Left ventricle myocardium inferior (tissue), 1 donor: ENCODE measurements around the gene TXNDC12. TPM values are rescaled to one million over a fixed set of nuclear protein-coding genes. Genes with fewer than 3 reads are reported as not detected.
A peak's percentile ranks its signal among the peaks of the same experiment; 100 is the strongest.
"Not testable (repeated sequence)": the region's sequence is repeated elsewhere in the genome, so short reads cannot be mapped to it uniquely, and the experiment has no call there.

ENCODE experiments used
- DNase-seq: peaks from one replicate; pipeline ENCODE4 v3.0.0-alpha.2; 2020
- H3K27ac ChIP-seq: fragments of 200-600 bp; replicated peaks from 2 replicates; pipeline ENCODE4 v1.8.0; 2021
- H3K27me3 ChIP-seq: fragments of 200-600 bp; 2 replicates; pipeline ENCODE4 v1.8.0; 2021; ENCODE audit warnings: low read depth
- H3K36me3 ChIP-seq: fragments of 200-600 bp; 2 replicates; pipeline ENCODE4 v1.8.0; 2021
- H3K4me1 ChIP-seq: fragments of 200-600 bp; 2 replicates; pipeline ENCODE4 v1.8.0; 2021
- H3K4me3 ChIP-seq: fragments of 200-600 bp; 2 replicates; pipeline ENCODE4 v1.8.0; 2021; ENCODE audit warnings: mild to moderate bottlenecking, moderate library complexity
- H3K9me3 ChIP-seq: fragments of 200-600 bp; replicated peaks from 2 replicates; pipeline ENCODE4 v1.8.0; 2021
- CTCF ChIP-seq: fragments of 200-600 bp; IDR thresholded peaks from 2 replicates; pipeline ENCODE4 v1.8.0; 2021; ENCODE audit warnings: antibody characterized with exemption, mild to moderate bottlenecking, borderline replicate concordance
- intact Hi-C: fragments of 100-400 bp; cut with micrococcal nuclease; formaldehyde crosslinking; loops from one replicate; pipeline ENCODE4 v1.11.0; 2022
- long read RNA-seq: library from polyadenylated mRNA; unstranded; transcript quantifications from one replicate; pipeline ENCODE4 v2.0.0, GENCODE V29; 2021
- total RNA-seq: library from RNA; stranded (reverse); fragmentation: NEBNext Ultra II Directional; extraction: Animal tissue kit (Norgen Biotek cat#: 25700); gene quantifications from one replicate; pipeline ENCODE4 v1.2.1, GENCODE V29; 2021
- donor health status: DM: no; HTN: yes; CAD: no; lungs with severe emphysema.

TXNDC12 gene
- 25.7 TPM for total RNA-seq
- long read RNA-seq, transcript TXNDC12-201 (7 exons, 2,396 nt) = major isoform, 23 of 25 reads
- long read RNA-seq, partial matches to known transcripts = 1 of 25 reads
- long read RNA-seq, other reads (novel, unspliced or antisense) = 1 of 25 reads

GRCh38 chr1:52055066-52055865 is at the start of gene TXNDC12:
TXNDC12 (minus strand) TSS chr1:52055191; CDS start chr1:52055096, 95 bp downstream.
- H3K4me1 ChIP-seq = peaks cover 70% of the 10 kb centered on the region
- peak within 1 kb of the TSS; percentile 89 for H3K27ac ChIP-seq
- DNase-seq = peak; percentile 83
- intact Hi-C loops = no loop called here
- TF ChIP-seq CTCF = no peak
- H3K4me3 ChIP-seq = peak within 1 kb of the TSS; percentile 95
- H3K36me3 ChIP-seq = peaks cover 21% of the 10 kb centered on the region
- no peaks in the 10 kb centered on the region for H3K9me3 ChIP-seq
- H3K27me3 ChIP-seq = no peaks in the 10 kb centered on the region

GRCh38 chr1:52102336-52103013 is 47.5 kb upstream of the TXNDC12 start:
- H3K9me3 ChIP-seq = no peaks in the 10 kb centered on the region
- no peak overlapping the region for H3K4me3 ChIP-seq
- no peak for TF ChIP-seq CTCF
- no peaks in the 10 kb centered on the region for H3K27me3 ChIP-seq
- intact Hi-C loops = no loop called here
- no peak overlapping the region for H3K27ac ChIP-seq
- no peak for DNase-seq
- H3K36me3 ChIP-seq = no peaks in the 10 kb centered on the region
- H3K4me1 ChIP-seq = no peaks in the 10 kb centered on the region

DNA sequence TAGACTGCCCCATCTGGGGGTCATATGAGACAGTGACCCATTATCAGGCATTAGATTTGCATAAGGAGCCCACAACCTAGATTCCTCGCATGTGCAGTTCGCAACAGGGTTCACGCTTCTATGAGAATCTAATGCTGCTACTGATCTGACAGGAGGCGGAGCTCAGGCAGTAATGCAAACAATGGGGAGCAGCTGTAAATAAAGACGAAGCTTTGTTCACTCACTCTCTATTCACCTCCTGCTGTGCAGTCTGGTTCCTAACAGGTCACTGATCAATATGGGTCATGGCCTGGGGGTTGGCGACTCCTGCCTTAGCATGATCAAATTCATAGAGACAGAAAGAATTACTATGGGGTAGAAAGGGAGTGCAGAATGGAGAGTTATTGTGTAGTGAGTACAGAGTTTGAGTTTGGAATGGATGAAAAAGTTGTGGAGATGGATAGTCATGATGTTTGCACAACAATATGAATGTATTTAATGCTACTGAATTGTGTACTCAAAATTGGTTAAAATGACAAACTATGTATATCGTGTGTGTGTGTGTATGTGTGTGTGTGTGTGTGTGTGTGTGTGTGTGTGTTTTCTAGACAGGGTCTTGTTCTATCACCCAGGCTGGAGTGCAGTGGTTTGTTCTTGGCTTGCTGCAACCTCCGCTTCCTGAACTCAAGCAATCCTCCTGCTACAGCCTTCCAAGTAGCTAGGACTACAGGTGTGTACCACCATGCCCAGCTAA is 43.3 kb upstream of the TXNDC12 start:
- intact Hi-C loops = no loop called here
- no peak for TF ChIP-seq CTCF
- H3K27me3 ChIP-seq = no peaks in the 10 kb centered on the region
- no peaks in the 10 kb centered on the region for H3K36me3 ChIP-seq
- H3K4me3 ChIP-seq = no peak overlapping the region
- H3K27ac ChIP-seq = no peak overlapping the region
- no peaks in the 10 kb centered on the region for H3K9me3 ChIP-seq
- H3K4me1 ChIP-seq = no peaks in the 10 kb centered on the region
- no peak for DNase-seq

DNA sequence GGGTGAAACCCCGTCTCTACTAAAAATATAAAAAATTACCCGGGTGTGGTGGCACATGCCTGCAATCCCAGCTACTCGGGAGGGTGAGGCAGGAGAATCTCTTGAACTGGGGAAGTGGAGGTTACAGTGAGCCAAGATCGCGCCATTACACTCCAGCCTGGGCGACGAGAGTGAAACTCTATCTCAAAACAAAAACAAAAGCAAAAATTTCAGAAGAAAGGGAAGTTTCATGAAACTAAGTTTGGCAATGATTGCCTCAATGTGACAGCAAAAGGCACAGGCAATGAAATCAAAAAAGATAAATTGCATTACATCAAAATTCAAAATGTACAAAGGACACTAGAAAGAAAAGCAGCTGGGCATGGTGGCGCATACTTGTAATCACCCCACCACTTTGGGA is 41.2 kb upstream of the TXNDC12 start:
- intact Hi-C loops = no loop called here
- H3K4me3 ChIP-seq = no peak overlapping the region
- no peaks in the 10 kb centered on the region for H3K9me3 ChIP-seq
- TF ChIP-seq CTCF = no peak
- H3K27me3 ChIP-seq = no peaks in the 10 kb centered on the region
- DNase-seq = no peak
- peaks cover 11% of the 10 kb centered on the region for H3K36me3 ChIP-seq
- H3K4me1 ChIP-seq = no peaks in the 10 kb centered on the region
- H3K27ac ChIP-seq = no peak overlapping the region

- H3K27ac ChIP-seq, intact Hi-C loops, H3K4me3 ChIP-seq, H3K27me3 ChIP-seq, H3K9me3 ChIP-seq, H3K4me1 ChIP-seq, DNase-seq: not testable (repeated sequence)
- H3K36me3 ChIP-seq = peaks cover 28% of the 10 kb centered on the region
Measured at GRCh38 chr1:52094300-52094699, 39.3 kb upstream of the TXNDC12 start.

DNA sequence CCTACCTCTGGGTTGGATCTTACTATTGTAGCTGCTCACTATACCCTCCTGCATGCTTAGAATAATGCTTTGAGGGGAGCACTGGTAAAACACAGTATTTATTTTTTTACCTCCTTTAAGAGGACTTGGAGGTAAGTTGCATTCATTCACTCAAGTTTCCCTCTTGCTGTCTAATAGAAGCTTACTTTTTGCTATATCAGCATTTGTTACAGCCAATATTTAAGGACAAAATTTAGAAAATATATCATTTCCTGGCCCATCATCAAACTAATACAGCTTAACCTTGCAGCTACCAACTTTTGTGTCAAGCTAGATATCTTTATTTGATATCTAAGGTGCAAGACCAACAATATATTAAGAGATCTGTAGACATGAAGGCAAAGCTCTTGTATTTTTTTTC is 32.9 kb upstream of the TXNDC12 start:
- H3K27me3 ChIP-seq, DNase-seq, H3K9me3 ChIP-seq, H3K4me1 ChIP-seq, H3K4me3 ChIP-seq, intact Hi-C loops, H3K27ac ChIP-seq: not testable (repeated sequence)
- peaks cover 66% of the 10 kb centered on the region for H3K36me3 ChIP-seq
